GM12875 (cell line): Measurements from ENCODE around the gene ZNF785.
"Not testable (repeated sequence)": the region's sequence is repeated elsewhere in the genome, so short reads cannot be mapped to it uniquely, and the experiment has no call there.

Experiments
- H3K4me3 ChIP-seq: one replicate; pipeline ENCODE4 v1.5.1; 2011; ENCODE audit warnings: low read depth, low read length, control low read depth
- TF ChIP-seq, protein P1 (sequence below): IDR thresholded peaks from 2 replicates; pipeline ENCODE4 v1.5.1; 2011; ENCODE audit warnings: low read depth, mild to moderate bottlenecking, control low read depth, inconsistent platforms, low read length, moderate library complexity, borderline replicate concordance; ENCODE audit not compliant: insufficient read depth

The ZNF785 gene

GRCh38 chr16:30601966-30602365 is 16.5 kb upstream of the ZNF785 start:
- no peak overlapping the region for H3K4me3 ChIP-seq
- TF ChIP-seq, protein P1, sequence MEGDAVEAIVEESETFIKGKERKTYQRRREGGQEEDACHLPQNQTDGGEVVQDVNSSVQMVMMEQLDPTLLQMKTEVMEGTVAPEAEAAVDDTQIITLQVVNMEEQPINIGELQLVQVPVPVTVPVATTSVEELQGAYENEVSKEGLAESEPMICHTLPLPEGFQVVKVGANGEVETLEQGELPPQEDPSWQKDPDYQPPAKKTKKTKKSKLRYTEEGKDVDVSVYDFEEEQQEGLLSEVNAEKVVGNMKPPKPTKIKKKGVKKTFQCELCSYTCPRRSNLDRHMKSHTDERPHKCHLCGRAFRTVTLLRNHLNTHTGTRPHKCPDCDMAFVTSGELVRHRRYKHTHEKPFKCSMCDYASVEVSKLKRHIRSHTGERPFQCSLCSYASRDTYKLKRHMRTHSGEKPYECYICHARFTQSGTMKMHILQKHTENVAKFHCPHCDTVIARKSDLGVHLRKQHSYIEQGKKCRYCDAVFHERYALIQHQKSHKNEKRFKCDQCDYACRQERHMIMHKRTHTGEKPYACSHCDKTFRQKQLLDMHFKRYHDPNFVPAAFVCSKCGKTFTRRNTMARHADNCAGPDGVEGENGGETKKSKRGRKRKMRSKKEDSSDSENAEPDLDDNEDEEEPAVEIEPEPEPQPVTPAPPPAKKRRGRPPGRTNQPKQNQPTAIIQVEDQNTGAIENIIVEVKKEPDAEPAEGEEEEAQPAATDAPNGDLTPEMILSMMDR, result no peak

- TF ChIP-seq, protein P1, result no peak
- no peak overlapping the region for H3K4me3 ChIP-seq
Observed at GRCh38 chr16:30600929-30601328, 15.4 kb upstream of the ZNF785 start.

DNA sequence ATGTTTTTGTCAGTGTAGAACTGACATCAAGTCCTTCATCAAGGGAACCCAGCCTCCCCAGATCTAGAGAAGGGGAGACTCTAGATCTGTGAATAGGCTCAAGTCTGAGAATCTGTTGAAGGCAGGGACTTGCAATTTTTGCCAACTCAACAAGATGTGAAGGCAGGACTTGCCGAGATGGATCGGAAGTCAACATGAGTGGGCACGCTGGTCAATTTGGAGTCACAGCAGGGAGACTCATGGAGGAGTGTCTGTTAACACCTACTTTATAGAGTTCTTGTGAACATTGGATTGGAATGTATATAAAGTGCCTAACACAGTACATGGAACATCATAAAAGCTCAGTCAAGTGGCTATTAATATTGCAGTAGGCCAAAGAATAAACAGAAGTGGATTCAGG is 14.7 kb upstream of the ZNF785 start:
- TF ChIP-seq, protein P1, result no peak
- no peak overlapping the region for H3K4me3 ChIP-seq

DNA sequence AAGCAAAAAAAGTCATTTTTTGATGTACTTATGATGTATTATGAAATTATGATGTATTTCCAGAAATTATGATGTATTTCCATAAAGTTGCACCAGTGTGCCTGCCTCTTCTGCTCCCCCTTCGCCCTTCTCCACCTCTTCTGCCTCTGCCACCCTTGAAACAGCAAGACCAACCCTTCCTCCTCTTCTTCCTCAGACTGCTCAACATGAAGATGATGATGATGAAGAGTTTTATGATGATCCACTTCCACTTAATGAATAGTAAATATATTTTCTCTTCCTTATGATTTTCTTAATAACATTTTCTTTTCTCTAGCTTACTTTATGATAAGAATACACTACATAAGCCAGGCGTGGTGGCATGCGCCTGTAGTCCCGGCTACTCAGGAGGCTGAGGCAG is 7.4 kb upstream of the ZNF785 start:
- TF ChIP-seq, protein P1, result no peak
- H3K4me3 ChIP-seq, result no peak overlapping the region

- H3K4me3 ChIP-seq, result not testable (repeated sequence)
Observed at GRCh38 chr16:30590869-30591268, 5.4 kb upstream of the ZNF785 start.

DNA sequence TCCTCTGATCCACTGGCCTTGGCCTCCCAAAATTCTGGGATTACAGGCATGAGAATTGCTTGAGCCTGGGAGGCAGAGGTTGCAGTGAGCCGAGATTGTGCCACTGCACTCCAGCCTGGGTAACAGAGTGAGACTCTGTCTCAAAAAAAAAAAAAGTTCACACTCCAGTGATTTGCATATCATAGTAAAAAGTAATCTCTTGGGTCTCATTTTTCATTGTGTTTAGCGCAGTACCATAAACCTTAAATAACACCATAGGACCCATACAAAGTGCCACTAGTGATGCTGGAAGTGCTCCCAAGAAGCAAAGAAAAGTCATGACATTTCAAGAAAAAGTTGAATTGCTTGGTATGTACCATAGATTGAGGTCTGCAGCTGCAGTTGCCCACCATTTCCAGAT is 4.1 kb upstream of the ZNF785 start:
- H3K4me3 ChIP-seq, result not testable (repeated sequence)

- no peak overlapping the region for H3K4me3 ChIP-seq
- TF ChIP-seq, protein P1, result no peak
Observed at GRCh38 chr16:30588651-30589050, 3.2 kb upstream of the ZNF785 start.

DNA sequence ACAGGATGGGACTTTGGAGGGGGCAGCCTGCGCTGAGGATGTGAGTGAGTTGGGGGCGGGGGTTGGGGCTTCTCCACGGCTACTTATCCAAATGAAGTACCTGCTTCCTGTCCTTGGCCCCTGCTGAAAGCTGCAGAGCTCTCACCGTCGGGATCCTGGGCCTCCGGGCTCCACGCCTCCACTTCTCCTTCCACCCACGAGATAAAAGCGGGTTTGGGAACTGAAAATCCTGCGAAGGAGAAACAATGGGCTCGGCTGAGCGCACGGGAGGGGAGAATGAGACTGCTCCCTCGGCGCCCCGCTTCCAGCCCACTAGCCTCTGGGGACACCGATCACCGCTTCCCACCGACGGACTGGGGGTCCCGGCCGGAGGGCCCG is 486 bp downstream of the ZNF785 start:
- H3K4me3 ChIP-seq, result peak overlapping the region; percentile 86
- TF ChIP-seq, protein P1, result no peak
